ENCODE measurements around the gene RAE1. TPM values are rescaled to one million over a fixed set of nuclear protein-coding genes. Genes with fewer than 3 reads are reported as not detected.
A peak's percentile ranks its signal among the peaks of the same experiment; 100 is the strongest.
"Not testable (repeated sequence)": the region's sequence is repeated elsewhere in the genome, so short reads cannot be mapped to it uniquely, and the experiment has no call there.

Gene RAE1
- total and polyA plus RNA-seq, 9 donors: 13.9 to 46.1 (median 20.4) TPM

- no peaks in the 10 kb centered on the region for H3K27me3 ChIP-seq
- no peak for TF ChIP-seq CTCF (IDR thresholded peaks at IDR 0.05)
- no peak for TF ChIP-seq EP300 (IDR thresholded peaks at IDR 0.05)
- TF ChIP-seq POLR2A (IDR thresholded peaks at IDR 0.05): no peak
- 68 to 76% (median 70%) methylated on average over 4 of the region's 4 CpGs for WGBS, 3 donors
- H3K9me3 ChIP-seq: no peaks in the 10 kb centered on the region
- intact Hi-C loops (cut with DNase I): loop anchor here in 1 of 4 donors (5.0 to 10.0 kb wide), 2 partner anchors 255 to 793 kb away; no protein-coding TSS in a partner anchor
- no peaks in the 10 kb centered on the region for H3K36me3 ChIP-seq
- H3K4me3 ChIP-seq: no peak overlapping the region
- DNase-seq: no peak
- no peak overlapping the region for H3K27ac ChIP-seq
- peaks cover 3% of the 10 kb centered on the region for H3K4me1 ChIP-seq (ENCODE audit: insufficient read depth)
These were observed 3.7 kb upstream of the RAE1 start for GRCh38 chr20:57347393-57347792.

- not testable (repeated sequence) for H3K4me3 ChIP-seq; H3K36me3 ChIP-seq; H3K27ac ChIP-seq; DNase-seq; H3K4me1 ChIP-seq (ENCODE audit: insufficient read depth); H3K9me3 ChIP-seq; H3K27me3 ChIP-seq
- WGBS, 3 donors: 54 to 77% (median 64%) methylated on average over 42 to 47 of the region's 47 CpGs
- intact Hi-C loops (cut with DNase I): loop anchor here in 1 of 4 donors (5.0 to 10.0 kb wide), 2 partner anchors 256 to 794 kb away; no protein-coding TSS in a partner anchor
These were observed 2.7 kb upstream of the RAE1 start for GRCh38 chr20:57348200-57348921.

- H3K36me3 ChIP-seq; H3K4me3 ChIP-seq; H3K27me3 ChIP-seq; H3K9me3 ChIP-seq; DNase-seq; H3K4me1 ChIP-seq (ENCODE audit: insufficient read depth); H3K27ac ChIP-seq: not testable (repeated sequence)
- WGBS, 3 donors: 85 to 89% (median 88%) methylated on average over 21 of the region's 21 CpGs
- intact Hi-C loops (cut with DNase I): loop anchor here in 1 of 4 donors (5.0 to 10.0 kb wide), 2 partner anchors 257 to 794 kb away; no protein-coding TSS in a partner anchor
These were observed 2.0 kb upstream of the RAE1 start for GRCh38 chr20:57348922-57349574.

GRCh38 chr20:57350081-57350710, 859 bp upstream of the RAE1 start:
- Histone ChIP-seq H3K36me3 (peaks cover 3% of the 10 kb centered on the region), H3K27me3 (no peaks in the 10 kb centered on the region), H3K27ac (no peak overlapping the region), H3K4me3 (no peak overlapping the region), H3K4me1 (ENCODE audit: insufficient read depth) (peaks cover 5% of the 10 kb centered on the region), H3K9me3 (no peaks in the 10 kb centered on the region)
- intact Hi-C loops (cut with DNase I): no loop called here
- TF ChIP-seq POLR2A (IDR thresholded peaks at IDR 0.05) (no peak), EP300 (IDR thresholded peaks at IDR 0.05) (no peak), CTCF (IDR thresholded peaks at IDR 0.05) (no peak)
- 79 to 84% (median 81%) methylated on average over 16 of the region's 16 CpGs for WGBS, 3 donors
- peak in 2 of 5 donors; percentile 30 to 36 for DNase-seq

GRCh38 chr20:57350726-57351041, 371 bp upstream of the RAE1 start:
- peak in 1 of 5 donors; percentile 21 for DNase-seq
- Histone ChIP-seq H3K4me3 (peak overlapping the region; percentile 90), H3K27ac (peak overlapping the region; percentile 45 to 69)
- H3K27me3 ChIP-seq; H3K9me3 ChIP-seq; intact Hi-C loops (cut with DNase I); H3K4me1 ChIP-seq (ENCODE audit: insufficient read depth); H3K36me3 ChIP-seq: not testable (repeated sequence)
- 6 to 28% (median 26%) methylated on average over 6 to 24 of the region's 24 CpGs for WGBS, 3 donors

- Histone ChIP-seq H3K4me1 (ENCODE audit: insufficient read depth) (peaks cover 5% of the 10 kb centered on the region), H3K4me3 (no peak overlapping the region), H3K36me3 (peaks cover 3% of the 10 kb centered on the region), H3K9me3 (no peaks in the 10 kb centered on the region), H3K27ac (no peak overlapping the region), H3K27me3 (no peaks in the 10 kb centered on the region)
- 62 to 75% (median 68%) methylated on average over 6 of the region's 6 CpGs for WGBS, 3 donors
- no peak for TF ChIP-seq CTCF (IDR thresholded peaks at IDR 0.05)
- no peak for TF ChIP-seq EP300 (IDR thresholded peaks at IDR 0.05)
- no peak for TF ChIP-seq POLR2A (IDR thresholded peaks at IDR 0.05)
- intact Hi-C loops (cut with DNase I): no loop called here
- DNase-seq: no peak
These were observed 1.2 kb downstream of the RAE1 start for GRCh38 chr20:57352305-57352704.
